Trophoblast cell (in vitro differentiated cells and primary cell): ENCODE data around the gene MYOZ3.
A peak's percentile ranks its signal among the peaks of the same experiment; 100 is the strongest.

Source experiments
- DNase-seq, 2 donors: peaks; one replicate each; pipeline ENCODE4 v3.0.0-alpha.2; 2016
- H2AFZ ChIP-seq: 2 replicates; pipeline ENCODE4 v1.6.1; 2013; ENCODE audit warnings: low read length, moderate library complexity, mild to moderate bottlenecking; ENCODE audit not compliant: insufficient read depth, poor library complexity
- H2AK5ac ChIP-seq: 2 replicates; pipeline ENCODE4 v1.6.1; 2013; ENCODE audit warnings: mild to moderate bottlenecking, low read length
- H2BK120ac ChIP-seq: 2 replicates; pipeline ENCODE4 v1.6.1; 2013; ENCODE audit warnings: low read length, mild to moderate bottlenecking, moderate library complexity; ENCODE audit not compliant: insufficient read depth, poor library complexity
- H2BK12ac ChIP-seq: 2 replicates; pipeline ENCODE4 v1.6.1; 2013; ENCODE audit warnings: mild to moderate bottlenecking, low read length, moderate library complexity
- H2BK5ac ChIP-seq: 2 replicates; pipeline ENCODE4 v1.6.1; 2013; ENCODE audit warnings: low read length, low read depth, moderate library complexity, mild to moderate bottlenecking; ENCODE audit not compliant: poor library complexity
- H3K14ac ChIP-seq: 2 replicates; pipeline ENCODE4 v1.6.1; 2013; ENCODE audit warnings: mild to moderate bottlenecking, low read length
- H3K18ac ChIP-seq: 2 replicates; pipeline ENCODE4 v1.6.1; 2013; ENCODE audit warnings: mild to moderate bottlenecking, low read length
- H3K23ac ChIP-seq: 2 replicates; pipeline ENCODE4 v1.6.1; 2013; ENCODE audit warnings: low read length
- H3K27ac ChIP-seq: 2 replicates; pipeline ENCODE4 v1.5.1; 2013; ENCODE audit warnings: low read depth, mild to moderate bottlenecking, inconsistent platforms, low read length, moderate library complexity
- H3K27me3 ChIP-seq: 2 replicates; pipeline ENCODE4 v1.6.1; 2013; ENCODE audit warnings: inconsistent platforms, mild to moderate bottlenecking, low read length, moderate library complexity; ENCODE audit not compliant: insufficient read depth
- H3K36me3 ChIP-seq, 2 experiments: 1 replicate in 1 of 2; 2 replicates in 1 of 2; pipeline ENCODE4 v1.6.1; 2013; ENCODE audit warnings: low read length in 2 of 2, mild to moderate bottlenecking in 2 of 2, moderate library complexity in 1 of 2; ENCODE audit not compliant: insufficient read depth in 2 of 2, control insufficient read depth in 1 of 2
- H3K4ac ChIP-seq: 2 replicates; pipeline ENCODE4 v1.6.1; 2013; ENCODE audit warnings: low read depth, mild to moderate bottlenecking, low read length, moderate library complexity
- H3K4me1 ChIP-seq, 2 experiments: 1 replicate in 1 of 2; 2 replicates in 1 of 2; pipeline ENCODE4 v1.6.1; 2013; ENCODE audit warnings: low read length in 2 of 2, mild to moderate bottlenecking in 2 of 2, moderate library complexity in 1 of 2; ENCODE audit not compliant: insufficient read depth in 2 of 2, control insufficient read depth in 1 of 2
- H3K4me2 ChIP-seq: 2 replicates; pipeline ENCODE4 v1.6.1; 2013; ENCODE audit warnings: inconsistent platforms, mild to moderate bottlenecking, low read length, moderate library complexity
- H3K4me3 ChIP-seq: 2 replicates; pipeline ENCODE4 v1.5.1; 2013; ENCODE audit warnings: mild to moderate bottlenecking, low read depth, low read length, inconsistent platforms
- H3K79me1 ChIP-seq: one replicate; pipeline ENCODE4 v1.6.1; 2013; ENCODE audit warnings: low read length
- H3K79me2 ChIP-seq: 2 replicates; pipeline ENCODE4 v1.6.1; 2013; ENCODE audit warnings: low read length, mild to moderate bottlenecking; ENCODE audit not compliant: control insufficient read depth, insufficient read depth, poor library complexity
- H3K9ac ChIP-seq: 2 replicates; pipeline ENCODE4 v1.6.1; 2013; ENCODE audit warnings: mild to moderate bottlenecking, low read length
- H3K9me3 ChIP-seq: 2 replicates; pipeline ENCODE4 v1.6.1; 2013; ENCODE audit warnings: low read depth, mild to moderate bottlenecking, control low read depth, inconsistent platforms, low read length; ENCODE audit not compliant: insufficient read depth
- H4K12ac ChIP-seq: 2 replicates; pipeline ENCODE4 v1.6.1; 2013; ENCODE audit warnings: low read depth, mild to moderate bottlenecking, low read length, moderate library complexity
- H4K8ac ChIP-seq: 2 replicates; pipeline ENCODE4 v1.6.1; 2013; ENCODE audit warnings: low read depth, mild to moderate bottlenecking, low read length, moderate library complexity
- H4K91ac ChIP-seq: one replicate; pipeline ENCODE4 v1.6.1; 2013; ENCODE audit warnings: low read depth, mild to moderate bottlenecking, low read length, moderate library complexity
- WGBS: extraction: QIAGEN DNeasy Blood & Tissue Kit; methylation state at CpG from one replicate; pipeline ENCODE4 v1.1.7; 2013; ENCODE audit warnings: missing lambda C conversion rate; ENCODE audit not compliant: insufficient read length, insufficient coverage; ENCODE audit errors: extremely low coverage; 5-methylcytosine and 5-hydroxymethylcytosine counted together

MYOZ3 gene

GRCh38 chr5:150653762-150654556, 7.1 kb upstream of the MYOZ3 start:
- Histone ChIP-seq H4K91ac (no peak overlapping the region), H3K14ac (no peak overlapping the region), H3K79me2 (peaks cover 6% of the 10 kb centered on the region), H2BK5ac (no peak overlapping the region), H3K9ac (no peak overlapping the region), H2AFZ (no peak overlapping the region), H3K4me3 (no peak overlapping the region), H2BK120ac (no peak overlapping the region), H3K23ac (no peak overlapping the region), H3K9me3 (no peaks in the 10 kb centered on the region), H3K4ac (no peak overlapping the region), H3K36me3 (peaks cover 40 to 47% of the 10 kb centered on the region in 2 experiments), H3K27me3 (no peaks in the 10 kb centered on the region), H3K79me1 (peaks cover 17% of the 10 kb centered on the region), H3K27ac (no peak overlapping the region), H4K8ac (no peak overlapping the region), H3K18ac (no peak overlapping the region), H2AK5ac (no peak overlapping the region), H4K12ac (no peak overlapping the region), H3K4me2 (no peak overlapping the region), H3K4me1 (peaks cover 13 to 30% of the 10 kb centered on the region in 2 experiments), H2BK12ac (no peak overlapping the region)
- WGBS: no CpG with 5 or more reads among the region's 2 CpGs
- DNase-seq: no peak

DNA sequence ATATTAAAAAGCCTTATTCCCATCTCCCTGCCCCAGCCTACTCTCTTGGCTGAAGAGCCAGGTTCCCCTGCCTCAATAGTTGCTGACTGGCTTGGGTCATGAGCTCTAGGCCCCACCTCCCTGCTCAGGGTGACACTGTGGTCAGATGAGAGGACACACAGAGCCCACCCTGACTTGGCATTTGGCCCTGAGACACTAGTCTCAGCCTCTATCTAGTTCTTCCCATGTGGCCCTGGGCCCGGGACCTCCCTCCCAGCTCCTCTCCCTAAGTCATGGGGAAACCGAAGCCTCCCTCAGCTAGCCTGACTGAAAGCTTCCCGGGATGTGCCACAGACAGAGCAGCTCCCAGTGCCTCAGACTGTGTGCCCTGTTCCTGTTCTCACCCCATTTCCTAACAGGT, 5.8 kb upstream of the MYOZ3 start:
- Histone ChIP-seq H3K27me3 (no peaks in the 10 kb centered on the region), H3K14ac (no peak overlapping the region), H3K36me3 (peaks cover 28 to 34% of the 10 kb centered on the region in 2 experiments), H2BK12ac (peak overlapping the region; percentile 70), H2BK5ac (no peak overlapping the region), H3K4me1 (peaks cover 15 to 36% of the 10 kb centered on the region in 2 experiments), H2BK120ac (no peak overlapping the region), H4K91ac (peak overlapping the region; percentile 7), H3K9me3 (no peaks in the 10 kb centered on the region), H3K79me1 (peaks cover 18% of the 10 kb centered on the region), H4K8ac (no peak overlapping the region), H3K79me2 (peaks cover 6% of the 10 kb centered on the region), H3K4ac (no peak overlapping the region), H3K9ac (no peak overlapping the region), H3K27ac (no peak overlapping the region), H3K4me2 (no peak overlapping the region), H2AFZ (no peak overlapping the region), H4K12ac (no peak overlapping the region), H3K18ac (peak overlapping the region; percentile 5), H2AK5ac (peak overlapping the region; percentile 50), H3K23ac (no peak overlapping the region), H3K4me3 (no peak overlapping the region)
- no CpG with 5 or more reads among the region's 3 CpGs for WGBS
- DNase-seq: no peak

DNA sequence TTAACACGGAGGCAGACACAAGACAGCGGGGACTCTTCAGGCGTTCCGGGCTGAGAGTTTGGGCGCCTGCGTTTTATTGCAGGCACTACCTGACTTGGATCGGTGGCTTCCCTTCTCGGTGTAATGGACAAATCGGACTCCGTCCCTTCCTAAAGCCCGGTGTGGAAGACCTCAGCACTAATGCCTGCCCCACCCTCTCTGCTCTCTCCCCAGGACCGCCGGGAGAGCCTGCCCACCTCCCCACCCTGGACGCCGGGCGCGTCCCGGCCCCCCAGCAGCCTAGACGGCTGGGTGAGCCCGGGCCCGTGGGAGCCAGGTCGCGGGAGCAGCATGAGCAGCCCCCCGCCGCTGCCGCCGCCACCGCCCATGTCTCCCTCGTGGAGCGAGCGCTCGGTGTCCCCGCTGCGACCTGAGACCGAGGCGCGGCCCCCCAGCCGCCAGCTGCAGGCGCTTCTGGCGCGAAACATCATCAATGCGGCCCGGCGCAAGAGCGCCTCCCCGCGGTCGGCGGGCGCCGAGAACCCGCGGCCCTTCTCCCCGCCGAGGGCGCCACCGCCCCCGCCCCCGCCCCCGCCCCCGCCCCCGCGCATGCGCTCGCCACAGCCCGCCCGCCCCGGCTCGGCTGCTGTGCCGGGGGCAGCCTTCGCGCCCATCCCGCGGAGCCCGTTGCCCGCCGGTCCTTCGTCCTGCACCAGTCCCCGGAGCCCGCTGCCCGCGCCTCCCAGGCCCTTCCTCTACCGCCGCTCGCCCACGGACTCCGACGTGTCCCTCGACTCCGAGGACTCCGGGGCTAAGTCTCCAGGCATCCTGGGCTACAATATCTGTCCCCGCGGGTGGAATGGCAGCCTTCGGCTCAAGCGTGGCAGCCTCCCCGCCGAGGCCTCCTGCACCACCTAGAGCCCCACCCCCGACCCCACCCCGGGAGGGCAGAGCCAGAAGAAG, 4.6 kb upstream of the MYOZ3 start:
- H2AFZ ChIP-seq: peak overlapping the region; percentile 94
- peak overlapping the region; percentile 90 for H3K4ac ChIP-seq
- no peaks in the 10 kb centered on the region for H3K27me3 ChIP-seq
- H3K36me3 ChIP-seq: peaks cover 16 to 22% of the 10 kb centered on the region in 2 experiments
- peak in 1 of 2 donors; percentile 66 for DNase-seq
- peak overlapping the region; percentile 84 for H2BK5ac ChIP-seq
- H3K79me1 ChIP-seq: peaks cover 17% of the 10 kb centered on the region
- H3K27ac ChIP-seq: peak overlapping the region; percentile 53
- H3K79me2 ChIP-seq: peaks cover 6% of the 10 kb centered on the region
- peak overlapping the region; percentile 84 for H3K4me2 ChIP-seq
- peak overlapping the region; percentile 94 for H2BK120ac ChIP-seq
- peak overlapping the region; percentile 94 for H3K18ac ChIP-seq
- WGBS: no CpG with 5 or more reads among the region's 99 CpGs
- H3K14ac ChIP-seq: peak overlapping the region; percentile 89
- H3K4me3 ChIP-seq: peak overlapping the region; percentile 70
- H4K8ac ChIP-seq: peak overlapping the region; percentile 99
- peak overlapping the region; percentile 60 for H2BK12ac ChIP-seq
- peaks cover 15 to 39% of the 10 kb centered on the region in 2 experiments for H3K4me1 ChIP-seq
- no peaks in the 10 kb centered on the region for H3K9me3 ChIP-seq
- H2AK5ac ChIP-seq: peak overlapping the region; percentile 74
- peak overlapping the region; percentile 72 for H3K9ac ChIP-seq
- peak overlapping the region; percentile 98 for H4K91ac ChIP-seq
- H4K12ac ChIP-seq: peak overlapping the region; percentile 90
- no peak overlapping the region for H3K23ac ChIP-seq

- Histone ChIP-seq H4K8ac (no peak overlapping the region), H2BK12ac (peak overlapping the region; percentile 1), H3K23ac (no peak overlapping the region), H3K14ac (no peak overlapping the region), H3K4me3 (no peak overlapping the region), H4K91ac (no peak overlapping the region), H3K9ac (no peak overlapping the region), H3K36me3 (peaks cover 4 to 6% of the 10 kb centered on the region in 2 experiments), H4K12ac (no peak overlapping the region), H3K79me1 (peaks cover 17% of the 10 kb centered on the region), H2AK5ac (no peak overlapping the region), H2BK5ac (no peak overlapping the region), H3K4ac (no peak overlapping the region), H3K18ac (no peak overlapping the region), H2BK120ac (no peak overlapping the region), H3K27ac (no peak overlapping the region), H2AFZ (no peak overlapping the region), H3K4me2 (no peak overlapping the region), H3K27me3 (no peaks in the 10 kb centered on the region), H3K4me1 (peaks cover 15 to 39% of the 10 kb centered on the region in 2 experiments), H3K79me2 (peaks cover 6% of the 10 kb centered on the region), H3K9me3 (no peaks in the 10 kb centered on the region)
- DNase-seq: no peak
- no CpG with 5 or more reads among the region's 4 CpGs for WGBS
Measured at GRCh38 chr5:150658121-150658520, 2.9 kb upstream of the MYOZ3 start.
